Measurements from ENCODE around the gene MTG2.

MTG2 gene

GRCh38 chr20:62214067-62214466 lies 31.2 kb downstream of the MTG2 start:
- in situ Hi-C loops (cut with MboI; ENCODE audit: low pct_unique_long_range_greater_than_20kb, low sequenced_read_pairs) = no loop called here
- DNase-seq = no peak

- DNase-seq = no peak
- in situ Hi-C loops (cut with MboI; ENCODE audit: low pct_unique_long_range_greater_than_20kb, low sequenced_read_pairs) = no loop called here
These were observed 32.5 kb downstream of the MTG2 start for GRCh38 chr20:62215020-62215990.

GRCh38 chr20:62215991-62216635 lies 33.3 kb downstream of the MTG2 start:
- in situ Hi-C loops (cut with MboI; ENCODE audit: low pct_unique_long_range_greater_than_20kb, low sequenced_read_pairs) = no loop called here
- no peak for DNase-seq

- in situ Hi-C loops (cut with MboI; ENCODE audit: low pct_unique_long_range_greater_than_20kb, low sequenced_read_pairs) = no loop called here
- no peak for DNase-seq
These were observed 34.1 kb downstream of the MTG2 start for GRCh38 chr20:62216636-62217566.

GRCh38 chr20:62217913-62218773 lies 35.3 kb downstream of the MTG2 start:
- in situ Hi-C loops (cut with MboI; ENCODE audit: low pct_unique_long_range_greater_than_20kb, low sequenced_read_pairs) = no loop called here
- DNase-seq = no peak

GRCh38 chr20:62219101-62219991 lies 36.5 kb downstream of the MTG2 start:
- in situ Hi-C loops (cut with MboI; ENCODE audit: low pct_unique_long_range_greater_than_20kb, low sequenced_read_pairs) = no loop called here
- no peak for DNase-seq

- in situ Hi-C loops (cut with MboI; ENCODE audit: low pct_unique_long_range_greater_than_20kb, low sequenced_read_pairs) = no loop called here
- no peak for DNase-seq
These were observed 37.3 kb downstream of the MTG2 start, which contains the start of gene HRH3 for GRCh38 chr20:62219992-62220665. Gene HRH3, minus strand, starts transcription at chr20:62220278. Its CDS starts 308 bp downstream, at chr20:62219970.

- in situ Hi-C loops (cut with MboI; ENCODE audit: low pct_unique_long_range_greater_than_20kb, low sequenced_read_pairs) = no loop called here
These were observed 38.1 kb downstream of the MTG2 start for GRCh38 chr20:62220666-62221568.

GRCh38 chr20:62222266-62222850 lies 39.5 kb downstream of the MTG2 start:
- no peak for DNase-seq
- in situ Hi-C loops (cut with MboI; ENCODE audit: low pct_unique_long_range_greater_than_20kb, low sequenced_read_pairs) = no loop called here

More at GRCh38 chr20:62220666-62221568, 38.1 kb downstream of the MTG2 start:
- peak; percentile 59 for DNase-seq

- in situ Hi-C loops (cut with MboI; ENCODE audit: low pct_unique_long_range_greater_than_20kb, low sequenced_read_pairs) = no loop called here
- DNase-seq = no peak
These were observed 40.1 kb downstream of the MTG2 start for GRCh38 chr20:62222972-62223371.

GRCh38 chr20:62223571-62223970 lies 40.7 kb downstream of the MTG2 start:
- in situ Hi-C loops (cut with MboI; ENCODE audit: low pct_unique_long_range_greater_than_20kb, low sequenced_read_pairs) = no loop called here
- DNase-seq = no peak

GRCh38 chr20:62224113-62224855 lies 41.5 kb downstream of the MTG2 start:
- in situ Hi-C loops (cut with MboI; ENCODE audit: low pct_unique_long_range_greater_than_20kb, low sequenced_read_pairs) = no loop called here

GRCh38 chr20:62225026-62225425 lies 42.2 kb downstream of the MTG2 start:
- DNase-seq = no peak

More at GRCh38 chr20:62224113-62224855, 41.5 kb downstream of the MTG2 start:
- DNase-seq = no peak

GRCh38 chr20:62225820-62226635 lies 43.2 kb downstream of the MTG2 start:
- in situ Hi-C loops (cut with MboI; ENCODE audit: low pct_unique_long_range_greater_than_20kb, low sequenced_read_pairs) = no loop called here
- no peak for DNase-seq

More at GRCh38 chr20:62225026-62225425, 42.2 kb downstream of the MTG2 start:
- in situ Hi-C loops (cut with MboI; ENCODE audit: low pct_unique_long_range_greater_than_20kb, low sequenced_read_pairs) = no loop called here
